ENCODE measurements around the gene PARVA.

PARVA gene

GRCh38 chr11:12408156-12408770, 30.9 kb downstream of the PARVA start:
- no peak for DNase-seq

- no peak for DNase-seq
Observed at GRCh38 chr11:12409621-12410005, 32.2 kb downstream of the PARVA start.

DNA sequence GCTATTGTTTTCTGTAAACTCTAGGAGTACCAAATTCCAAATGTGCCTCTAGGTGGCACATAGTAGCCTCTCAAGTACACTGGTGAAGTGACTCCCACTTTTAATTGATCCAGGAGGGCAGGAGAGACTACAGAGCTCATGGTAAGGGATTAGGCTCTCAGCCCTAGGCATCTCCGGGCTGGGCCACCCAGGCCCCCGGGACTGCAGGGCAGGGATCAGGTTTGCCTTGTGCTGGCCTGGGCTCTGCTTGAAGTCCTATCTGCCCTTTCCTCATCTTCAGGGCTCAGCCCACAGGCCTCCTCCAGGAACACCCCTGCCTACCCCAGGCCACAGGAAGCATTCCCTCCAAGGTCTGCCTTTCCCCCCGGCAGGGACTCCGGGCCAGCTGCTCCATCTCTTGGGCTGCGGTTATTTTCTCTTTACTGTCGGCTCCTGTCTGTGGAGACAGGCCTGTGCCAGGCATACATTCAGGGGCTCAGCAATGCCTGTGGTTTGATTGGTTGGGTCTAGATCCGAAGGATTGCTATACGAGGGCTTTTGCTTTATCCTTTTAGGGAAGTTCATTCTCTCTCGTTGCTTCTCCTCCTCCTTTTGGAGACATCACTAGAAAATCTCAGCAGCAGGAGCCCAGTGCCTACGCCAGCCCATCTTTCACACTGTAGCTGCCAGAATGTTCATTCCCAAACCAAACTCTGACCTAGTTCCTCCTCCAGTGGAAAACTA, 32.8 kb downstream of the PARVA start:
- no peak for DNase-seq

- no peak for DNase-seq
Observed at GRCh38 chr11:12411393-12411792, 34.0 kb downstream of the PARVA start.

- peak in 1 of 2 experiments; percentile 13 for DNase-seq
Observed at GRCh38 chr11:12411806-12412727, 34.7 kb downstream of the PARVA start.

DNA sequence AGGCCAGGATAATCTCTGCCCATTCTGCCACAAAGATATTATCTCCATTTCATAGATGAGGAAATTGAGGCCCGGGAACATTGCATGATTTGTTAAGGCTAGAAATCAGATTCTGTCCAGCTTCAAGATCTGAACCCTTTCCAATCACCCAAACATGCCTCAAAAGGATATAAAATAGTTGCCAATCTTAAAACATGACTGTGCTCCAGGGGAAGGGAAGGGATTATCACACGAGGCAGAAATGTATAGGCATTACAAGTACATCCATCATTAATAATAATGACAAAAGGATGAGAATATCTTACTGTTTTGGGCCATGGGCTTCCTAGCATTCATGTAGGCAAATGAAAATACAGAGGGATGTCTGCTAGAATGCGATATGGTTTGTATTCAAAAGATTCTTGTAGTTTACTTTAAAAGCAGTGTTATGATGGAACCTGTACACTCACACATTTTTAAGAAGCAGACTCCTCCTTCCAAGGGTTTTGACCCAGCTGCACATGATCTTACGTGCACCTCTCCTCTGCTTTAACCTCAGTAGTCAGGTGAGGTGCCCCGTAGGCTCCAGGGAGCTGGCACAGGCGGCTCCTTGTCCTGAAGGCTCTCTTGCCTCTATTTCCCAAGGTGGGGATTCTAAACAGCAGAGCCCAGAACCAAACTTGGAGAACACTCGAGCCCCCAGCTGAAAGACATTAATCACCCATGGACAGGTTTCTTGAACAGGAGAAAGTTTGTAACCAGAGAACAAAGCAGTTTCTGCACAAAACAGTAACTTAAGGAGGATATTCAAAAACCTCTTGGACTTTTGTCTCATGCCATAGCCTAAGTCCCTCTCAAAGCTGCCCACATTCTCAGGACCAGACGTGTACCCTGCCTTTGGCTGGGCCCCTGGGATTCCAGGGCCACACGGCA, 36.0 kb downstream of the PARVA start:
- DNase-seq: no peak

DNA sequence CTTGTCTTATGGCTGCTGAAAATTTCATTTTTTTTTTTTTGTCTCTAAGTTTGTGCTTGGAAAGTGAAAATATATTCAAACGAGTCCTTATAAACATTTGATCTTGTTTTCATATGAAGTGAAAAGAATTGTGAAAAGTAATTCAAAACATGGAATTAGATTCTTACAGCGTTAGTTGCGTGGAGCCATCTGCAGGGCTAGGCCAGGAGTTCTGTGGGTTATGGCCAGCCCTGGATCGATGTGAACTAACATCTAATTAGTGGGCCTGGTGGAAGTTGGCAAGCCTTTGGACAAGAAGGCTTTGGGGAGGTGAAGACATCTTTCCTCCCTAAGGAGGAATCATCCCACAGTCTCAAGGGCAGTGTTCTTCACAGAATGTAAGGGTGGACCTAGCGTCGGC, 37.2 kb downstream of the PARVA start:
- DNase-seq: no peak

GRCh38 chr11:12415342-12415966, 38.1 kb downstream of the PARVA start:
- no peak for DNase-seq

GRCh38 chr11:12416552-12416951, 39.2 kb downstream of the PARVA start:
- no peak for DNase-seq

GRCh38 chr11:12417691-12418611, 40.6 kb downstream of the PARVA start:
- no peak for DNase-seq

GRCh38 chr11:12420040-12420439, 42.7 kb downstream of the PARVA start:
- no peak for DNase-seq

GRCh38 chr11:12420706-12421105, 43.3 kb downstream of the PARVA start:
- no peak for DNase-seq

DNA sequence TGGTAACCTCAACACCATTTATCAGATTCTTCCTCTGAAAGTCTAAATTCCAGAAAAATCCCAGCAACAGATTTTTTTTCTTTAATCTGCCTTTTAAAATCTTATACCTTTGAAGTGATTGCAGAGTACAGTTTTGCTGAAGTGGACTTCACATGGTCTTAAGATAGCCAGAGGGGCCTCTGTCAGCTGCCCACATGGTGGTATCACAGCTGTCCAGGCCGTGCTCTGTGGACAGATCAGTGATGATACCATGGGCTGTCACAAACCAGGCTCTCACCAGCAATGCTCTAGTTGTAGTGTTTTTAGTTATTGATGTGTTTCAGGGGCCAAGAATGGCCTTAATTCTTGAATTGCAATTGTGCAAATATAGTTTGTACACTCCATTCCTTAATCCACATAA, 44.0 kb downstream of the PARVA start:
- no peak for DNase-seq

GRCh38 chr11:12426176-12426575, 48.8 kb downstream of the PARVA start:
- no peak for DNase-seq

DNA sequence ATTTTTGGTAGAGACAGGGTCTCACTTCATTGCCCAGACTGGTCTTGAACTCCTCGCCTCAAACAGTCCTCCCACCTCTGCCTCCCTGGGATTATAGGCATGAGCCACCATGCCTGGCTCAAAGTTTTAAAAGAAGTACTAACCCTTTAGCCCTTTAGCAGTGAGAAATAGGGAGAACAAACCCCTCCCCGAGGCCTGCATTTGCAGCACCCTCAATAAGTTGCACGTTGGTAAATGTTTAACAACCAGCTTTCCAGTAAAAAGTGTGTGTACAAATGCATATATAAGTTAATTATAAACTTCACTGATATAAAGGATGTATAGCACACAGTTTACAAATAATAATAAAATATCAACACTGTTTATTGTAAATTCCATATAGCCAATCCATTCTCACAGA, 51.8 kb downstream of the PARVA start:
- DNase-seq: no peak

- DNase-seq: no peak
Observed at GRCh38 chr11:12430351-12430750, 53.0 kb downstream of the PARVA start.

GRCh38 chr11:12430954-12431595, 53.7 kb downstream of the PARVA start:
- no peak for DNase-seq

GRCh38 chr11:12432507-12432906, 55.1 kb downstream of the PARVA start:
- no peak for DNase-seq

DNA sequence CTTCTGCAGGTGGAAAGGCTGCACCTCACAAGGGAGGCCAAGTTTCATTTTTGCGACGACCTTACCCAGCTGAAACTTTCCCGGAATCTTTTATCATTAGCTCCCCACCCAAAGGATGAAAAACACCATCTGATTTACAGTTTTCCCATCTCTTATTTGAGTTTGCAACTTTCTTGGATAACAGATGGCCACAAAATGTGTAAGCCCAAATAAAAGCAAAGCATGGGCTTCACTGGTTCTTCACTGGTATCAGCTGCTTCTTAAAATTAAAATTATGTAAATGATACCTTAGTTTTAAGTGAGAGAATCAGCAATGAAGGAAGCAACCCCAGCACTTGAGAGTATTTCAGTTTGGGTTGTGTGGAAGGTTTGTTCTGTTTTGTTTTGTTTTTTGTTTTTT, 55.8 kb downstream of the PARVA start:
- DNase-seq: no peak

DNA sequence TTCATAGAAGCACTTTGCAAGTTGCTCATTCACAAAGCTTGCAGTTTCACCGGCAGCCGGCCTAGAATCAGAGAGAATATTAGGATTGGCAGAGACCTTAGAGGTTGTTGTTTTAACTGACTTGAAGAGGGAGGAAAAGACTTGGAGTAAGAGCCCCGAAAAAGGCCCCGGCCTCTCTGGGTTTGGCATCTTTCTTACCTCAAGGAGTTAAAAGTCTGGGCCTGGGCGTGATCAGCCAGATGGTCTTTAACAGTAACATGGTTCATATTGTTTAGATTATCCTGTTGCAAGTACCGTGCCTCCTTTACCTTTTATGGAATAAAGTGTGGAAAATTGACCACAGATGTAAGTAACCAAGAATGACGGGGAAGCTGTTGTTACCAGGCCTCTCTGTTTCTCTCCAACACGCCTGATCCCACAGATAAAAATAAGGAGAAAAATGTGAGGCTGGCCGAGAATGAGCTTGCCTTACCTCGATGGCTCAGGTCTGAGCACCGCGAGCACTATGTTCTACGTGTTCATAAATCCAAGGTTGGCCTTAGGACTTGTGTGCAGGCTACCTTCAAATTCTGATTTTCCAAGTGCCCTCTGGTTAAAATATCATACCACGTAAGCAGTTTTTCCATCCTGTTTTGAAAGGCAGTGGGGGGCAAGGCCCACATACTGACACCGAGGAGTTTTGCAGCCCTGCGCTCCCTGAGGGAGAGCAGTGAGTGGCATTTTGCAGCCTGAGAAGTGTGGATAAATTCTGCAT, 56.4 kb downstream of the PARVA start:
- no peak for DNase-seq

Data from stimulated activated CD4-positive, alpha-beta T cell treated with anti-CD3 and anti-CD28 coated beads, Interleukin-4, amount 100 ng/mL, for 4 hours (primary cell).